H1 (cell line): ENCODE data around the gene RRAD. TPM values are rescaled to one million over a fixed set of nuclear protein-coding genes. Genes with fewer than 3 reads are reported as not detected.

Experiments used
- CTCF ChIA-PET: fragments of 300-600 bp; sonication (Branson Sonifier 250); formaldehyde crosslinking; loops from one replicate; lab custom pipeline; 2021; ENCODE audit not compliant: partially characterized antibody; lab: Charles Lee
- POLR2A ChIA-PET: fragments of 300-600 bp; sonication (Branson Sonifier 250); formaldehyde crosslinking; loops from one replicate; lab custom pipeline; 2021; ENCODE audit warnings: inconsistent platforms; ENCODE audit not compliant: partially characterized antibody; lab: Charles Lee
- DNase-seq, 2 experiments: peaks; one replicate each; pipeline versions ENCODE4 v3.0.0 to v3.0.0-alpha.2; 2010 to 2022; ENCODE audit warnings: low spot score in 2 of 2, low read depth in 1 of 2, mixed read lengths in 1 of 2
- FAIRE-seq: peaks from 2 replicates; lab custom pipeline; 2011; peaks lifted over from hg19 to GRCh38; lab: Jason Lieb, UNC
- H2AFZ ChIP-seq: 2 replicates; pipeline ENCODE4 v1.8.1; 2012; ENCODE audit warnings: low read length, inconsistent platforms
- H2AK5ac ChIP-seq: 2 replicates; pipeline ENCODE4 v1.6.1; 2013; ENCODE audit warnings: low read depth, low read length
- H2BK120ac ChIP-seq: replicated peaks from 2 replicates; pipeline ENCODE3; 2013; ENCODE audit warnings: low read depth, low read length, inconsistent platforms
- H2BK12ac ChIP-seq: 2 replicates; pipeline ENCODE4 v1.6.1; 2013; ENCODE audit warnings: low read depth, low read length
- H2BK15ac ChIP-seq: 2 replicates; pipeline ENCODE4 v1.6.1; 2013; ENCODE audit warnings: low read length
- H2BK20ac ChIP-seq: 2 replicates; pipeline ENCODE4 v1.6.1; 2013; ENCODE audit warnings: low read length
- H2BK5ac ChIP-seq: 2 replicates; pipeline ENCODE4 v1.6.1; 2013; ENCODE audit warnings: low read depth, low read length
- H3K14ac ChIP-seq: 2 replicates; pipeline ENCODE4 v1.6.1; 2013; ENCODE audit warnings: inconsistent platforms; ENCODE audit not compliant: insufficient read length
- H3K18ac ChIP-seq: 2 replicates; pipeline ENCODE4 v1.6.1; 2013; ENCODE audit warnings: low read length; ENCODE audit errors: extremely low read depth
- H3K23ac ChIP-seq: 2 replicates; pipeline ENCODE4 v1.6.1; 2013; ENCODE audit warnings: inconsistent platforms; ENCODE audit not compliant: insufficient read length
- H3K23me2 ChIP-seq: 2 replicates; pipeline ENCODE4 v1.6.1; 2013; ENCODE audit warnings: low read depth, low read length
- H3K27ac ChIP-seq: 2 replicates; pipeline ENCODE4 v1.6.1; 2011; ENCODE audit warnings: low read depth, low read length, inconsistent platforms
- H3K27me3 ChIP-seq, 4 experiments: replicated peaks in 1 of 4; 1 replicate in 1 of 4; 2 replicates in 3 of 4; pipeline versions ENCODE4 v1.6.1 to v1.8.1; 2011 to 2013; ENCODE audit warnings: low read length in 3 of 4, mild to moderate bottlenecking in 3 of 4, inconsistent platforms in 2 of 4, mixed read lengths in 2 of 4, moderate library complexity in 1 of 4; ENCODE audit not compliant: control insufficient read depth in 3 of 4, insufficient read depth in 3 of 4; ENCODE audit errors: extremely low read depth in 1 of 4
- H3K36me3 ChIP-seq, 4 experiments: 2 replicates each; pipeline versions ENCODE4 v1.6.1 to v1.8.1; 2011 to 2013; ENCODE audit warnings: mild to moderate bottlenecking in 4 of 4, low read length in 3 of 4, moderate library complexity in 2 of 4, control low read depth in 1 of 4, inconsistent platforms in 1 of 4; ENCODE audit not compliant: insufficient read depth in 4 of 4, control insufficient read depth in 2 of 4
- H3K4ac ChIP-seq: replicated peaks from 2 replicates; pipeline ENCODE3; 2013; ENCODE audit warnings: low read length, low read depth, mixed read lengths, inconsistent platforms; ENCODE audit not compliant: insufficient read length
- H3K4me1 ChIP-seq, 4 experiments: replicated peaks in 1 of 4; 1 replicate in 1 of 4; 2 replicates in 3 of 4; pipeline versions ENCODE4 v1.6.1 to v1.8.1; 2011 to 2013; ENCODE audit warnings: low read length in 3 of 4, inconsistent platforms in 2 of 4, mixed read lengths in 1 of 4; ENCODE audit not compliant: insufficient read depth in 4 of 4, control insufficient read depth in 3 of 4
- H3K4me2 ChIP-seq, 2 experiments: 2 replicates each; pipeline versions ENCODE4 v1.6.1 to v1.8.1; 2011 to 2013; ENCODE audit warnings: low read depth in 2 of 2, low read length in 2 of 2, control low read depth in 1 of 2, inconsistent platforms in 1 of 2, mild to moderate bottlenecking in 1 of 2; ENCODE audit not compliant: insufficient read depth in 1 of 2
- H3K4me3 ChIP-seq, 4 experiments: fragments of 200-600, 300-600 bp in 1 of 4; sonication (generic), shearing (Covaris generic), sonication (Bioruptor Twin) in 1 of 4; 2 replicates each; pipeline versions ENCODE4 v1.5.1 to v1.8.1; 2011 to 2016; ENCODE audit warnings: low read length in 4 of 4, low read depth in 3 of 4, control low read depth in 2 of 4, inconsistent platforms in 2 of 4, mild to moderate bottlenecking in 2 of 4, mixed read lengths in 1 of 4, moderate library complexity in 1 of 4; ENCODE audit not compliant: insufficient read depth in 2 of 4; ENCODE audit errors: extremely low read depth in 1 of 4
- H3K56ac ChIP-seq: replicated peaks from 2 replicates; pipeline ENCODE3; 2013; ENCODE audit warnings: low read depth, mild to moderate bottlenecking, mixed read lengths, low read length, inconsistent platforms; ENCODE audit not compliant: insufficient read length
- H3K79me1 ChIP-seq: 2 replicates; pipeline ENCODE4 v1.6.1; 2013; ENCODE audit warnings: low read depth, low read length, control low read depth
- H3K79me2 ChIP-seq, 2 experiments: 2 replicates each; pipeline versions ENCODE4 v1.6.1 to v1.8.1; 2012 to 2013; ENCODE audit warnings: low read length in 2 of 2, mild to moderate bottlenecking in 2 of 2, inconsistent platforms in 1 of 2; ENCODE audit not compliant: insufficient read depth in 2 of 2, control insufficient read depth in 1 of 2
- H3K9ac ChIP-seq, 4 experiments: replicated peaks in 1 of 4; 1 replicate in 1 of 4; 2 replicates in 3 of 4; pipeline versions ENCODE4 v1.6.1 to v1.8.1; 2011 to 2013; ENCODE audit warnings: low read depth in 3 of 4, low read length in 3 of 4, control low read depth in 2 of 4, mild to moderate bottlenecking in 2 of 4, moderate library complexity in 2 of 4, inconsistent platforms in 1 of 4; ENCODE audit errors: extremely low read depth in 1 of 4
- H3K9me3 ChIP-seq, 2 experiments: 2 replicates each; pipeline versions ENCODE4 v1.6.1 to v1.8.1; 2012 to 2013; ENCODE audit warnings: mild to moderate bottlenecking in 2 of 2, moderate library complexity in 2 of 2, control low read depth in 1 of 2, inconsistent platforms in 1 of 2, low read depth in 1 of 2, low read length in 1 of 2, mixed read lengths in 1 of 2; ENCODE audit not compliant: insufficient read depth in 2 of 2
- H4K20me1 ChIP-seq, 2 experiments: replicated peaks in 1 of 2; 2 replicates each; pipeline versions ENCODE3 to v1.8.1; 2011 to 2013; ENCODE audit warnings: inconsistent platforms in 2 of 2, low read length in 2 of 2, mild to moderate bottlenecking in 1 of 2; ENCODE audit not compliant: insufficient read depth in 2 of 2, control insufficient read depth in 1 of 2
- H4K5ac ChIP-seq: 2 replicates; pipeline ENCODE4 v1.6.1; 2013; ENCODE audit warnings: low read length, low read depth, mixed read lengths, inconsistent platforms; ENCODE audit not compliant: insufficient read length
- H4K8ac ChIP-seq: 2 replicates; pipeline ENCODE4 v1.8.0; 2013; ENCODE audit warnings: mild to moderate bottlenecking, moderate library complexity, low read length, inconsistent platforms; ENCODE audit not compliant: insufficient read depth; ENCODE audit errors: extremely low read depth
- H4K91ac ChIP-seq: replicated peaks from 2 replicates; pipeline ENCODE3; 2013; ENCODE audit warnings: low read length, mixed read lengths, inconsistent platforms; ENCODE audit not compliant: insufficient read length
- KDM5A ChIP-seq: fragments of 200-600 bp; IDR thresholded peaks from 2 replicates; pipeline ENCODE4 v1.7.1; 2012; ENCODE audit warnings: mild to moderate bottlenecking, low read length, inconsistent platforms, mixed read lengths
- POLR2A ChIP-seq, 2 experiments: IDR thresholded peaks; 1 replicate in 1 of 2; 2 replicates in 1 of 2; pipeline ENCODE4 v1.6.1; 2011; ENCODE audit warnings: low read depth in 2 of 2, low read length in 2 of 2, mild to moderate bottlenecking in 2 of 2; ENCODE audit errors: control extremely low read depth in 1 of 2
- POU5F1 ChIP-seq: IDR thresholded peaks from 2 replicates; pipeline ENCODE4 v1.6.1; 2011; ENCODE audit warnings: low read depth, mild to moderate bottlenecking, low read length, moderate library complexity
- RXRA ChIP-seq: IDR thresholded peaks from 2 replicates; pipeline ENCODE4 v1.6.1; 2011; ENCODE audit warnings: low read depth, mild to moderate bottlenecking, low read length, moderate library complexity; ENCODE audit not compliant: insufficient read depth
- SAP30 ChIP-seq: fragments of 300-600 bp; sonication (generic); IDR thresholded peaks from 2 replicates; pipeline ENCODE4 v1.7.1; 2012; ENCODE audit warnings: low read length, moderate library complexity, mild to moderate bottlenecking, inconsistent platforms; ENCODE audit not compliant: insufficient read depth, insufficient replicate concordance
- SIX5 ChIP-seq: IDR thresholded peaks from 2 replicates; pipeline ENCODE4 v1.6.1; 2011; ENCODE audit warnings: mild to moderate bottlenecking, low read depth, low read length
- TAF1 ChIP-seq: IDR thresholded peaks from 2 replicates; pipeline ENCODE4 v1.6.1; 2011; ENCODE audit warnings: mild to moderate bottlenecking, low read depth, low read length
- ZNF274 ChIP-seq: IDR thresholded peaks from 2 replicates; pipeline ENCODE4 v1.7.0; 2012; ENCODE audit warnings: low read length, borderline replicate concordance; ENCODE audit errors: extremely low read depth
- WGBS, 2 experiments: shearing (Covaris generic) in 1 of 2; methylation state at CpG; one replicate each; pipeline versions ENCODE4 v1.1.6 to v1.1.7; 2013 to 2015; ENCODE audit warnings: low lambda C conversion rate in 2 of 2, mixed read lengths in 2 of 2, inconsistent platforms in 1 of 2, low coverage in 1 of 2, missing lambda C conversion rate in 1 of 2; ENCODE audit not compliant: insufficient replicate concordance in 2 of 2, insufficient coverage in 1 of 2, insufficient read length in 1 of 2; ENCODE audit errors: extremely low coverage in 1 of 2, missing lambda C conversion rate in 1 of 2; 5-methylcytosine and 5-hydroxymethylcytosine counted together
- polyA plus RNA-seq, 7 experiments: library from polyadenylated mRNA; depleted of rRNA in 3 of 7; stranded (reverse) in 5 of 7; unstranded in 2 of 7; fragments of >200 nt in 5 of 7; fragments of 200-250 nt in 2 of 7; gene quantifications; 1 replicate in 5 of 7; 2 replicates in 1 of 7; 4 replicates in 1 of 7; pipeline versions ENCODE4 v1.2.1 to v1.2.3, GENCODE V29; 2011 to 2013; ENCODE audit warnings: missing spikeins in 2 of 7, mixed read lengths in 2 of 7
- total RNA-seq: library from RNA; stranded (reverse); fragmentation: NEBNext Ultra II Directional; extraction: Animal tissue kit (Norgen Biotek cat#: 25700); gene quantifications from 2 replicates; pipeline ENCODE4 v1.2.1, GENCODE V29; 2021
- TF ChIP-seq, protein P1 (sequence below): IDR thresholded peaks from 2 replicates; pipeline ENCODE4 v1.6.1; 2011; ENCODE audit warnings: low read length, improper control_type of control experiment
- TF ChIP-seq, protein P2 (sequence below): IDR thresholded peaks from 2 replicates; pipeline ENCODE4 v1.6.1; 2012; ENCODE audit warnings: inconsistent platforms

Gene RRAD
- total and polyA plus RNA-seq, 2 of the 8 experiments (the other 6 are each of a cell fraction or from before 2014, with no cell fraction given), result 0.17 TPM; not detected in 1

DNA sequence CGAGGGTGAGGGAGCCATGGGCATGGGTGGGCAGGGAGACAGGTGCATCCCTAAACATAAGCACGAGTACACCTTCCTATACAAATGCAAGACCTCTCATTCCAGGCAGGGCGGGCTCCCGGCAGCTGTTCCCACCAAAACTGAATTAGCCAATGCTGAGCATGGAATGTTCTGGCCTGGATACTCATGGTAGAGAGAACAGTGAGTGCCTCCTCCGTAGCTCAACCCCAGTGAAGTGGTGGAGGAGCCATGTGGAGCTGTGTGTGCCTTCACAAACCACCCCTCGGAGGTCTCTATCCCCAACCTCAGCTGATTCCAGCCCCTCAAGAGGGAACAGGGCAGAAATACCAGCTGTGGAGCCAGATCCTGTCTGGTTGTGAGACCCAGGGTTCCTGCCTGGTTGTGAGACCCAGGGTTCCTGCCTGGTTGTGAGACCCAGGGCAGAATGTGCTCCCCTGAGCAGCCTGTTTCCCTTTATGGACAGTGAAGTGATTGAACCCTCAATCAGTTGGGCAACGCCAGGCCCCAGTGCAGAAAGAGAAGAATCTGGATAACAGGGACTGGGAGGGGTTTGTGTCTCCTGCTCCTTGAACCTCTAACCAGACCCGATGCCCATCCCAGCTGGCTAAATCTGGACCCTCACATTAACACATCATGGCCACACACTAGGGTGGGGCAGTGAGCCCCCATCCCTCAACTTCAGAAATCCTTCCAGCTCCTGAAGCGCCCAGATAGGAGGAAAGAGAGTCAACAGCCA is 4.2 kb downstream of the RRAD start:
- DNase-seq (no peak), FAIRE-seq (no peak)
- H4K91ac ChIP-seq, result no peak overlapping the region
- no peak overlapping the region for H2BK120ac ChIP-seq
- H3K4me2 ChIP-seq, result no peak overlapping the region
- no peaks in the 10 kb centered on the region; a peak in 1 of 7 replicates for H3K4me1 ChIP-seq
- CTCF ChIA-PET, result interaction anchor here (27.5 kb wide), 1 partner anchor 22 kb away, joined by 1009 read pairs; the partner anchor contains the start of genes CDH16 and PDP2
- H2BK15ac ChIP-seq, result no peak overlapping the region
- no peak overlapping the region for H2BK12ac ChIP-seq
- no peak overlapping the region for H4K5ac ChIP-seq
- no peak overlapping the region for H4K8ac ChIP-seq
- H2BK20ac ChIP-seq, result no peak overlapping the region
- WGBS, 2 experiments, result 90% methylated on average over 8 of the region's 9 CpGs; no CpG with 5 or more reads in 1 of the 2 experiments
- no peak overlapping the region for H2AK5ac ChIP-seq
- no peaks in the 10 kb centered on the region for H3K9me3 ChIP-seq
- H3K23me2 ChIP-seq, result peaks cover 4% of the 10 kb centered on the region; the same call in 1 of the 2 replicates
- H2BK5ac ChIP-seq, result no peak overlapping the region
- no peak overlapping the region for H2AFZ ChIP-seq
- no peak overlapping the region for H3K4ac ChIP-seq
- no peak overlapping the region for H3K18ac ChIP-seq
- peaks cover 14 to 32% (median 26%) of the 10 kb centered on the region in 4 experiments; a peak in 6 of 7 replicates for H3K27me3 ChIP-seq
- no peak overlapping the region for H3K9ac ChIP-seq
- no peak overlapping the region for H3K56ac ChIP-seq
- peaks cover 2% of the 10 kb centered on the region; the same call in 1 of the 2 replicates for H3K79me1 ChIP-seq
- POLR2A ChIA-PET, result interaction anchor here (1.8 kb wide), 1 partner anchor 10 kb away, joined by 4 read pairs; no protein-coding TSS in a partner anchor
- no peaks in the 10 kb centered on the region for H3K79me2 ChIP-seq
- no peak overlapping the region for H3K23ac ChIP-seq
- no peak overlapping the region for H3K27ac ChIP-seq
- peaks cover 0 to 2% of the 10 kb centered on the region in 2 experiments for H4K20me1 ChIP-seq
- H3K36me3 ChIP-seq, result no peaks in the 10 kb centered on the region
- H3K4me3 ChIP-seq, result no peak overlapping the region
- no peak overlapping the region for H3K14ac ChIP-seq
- no peak for TF ChIP-seq SAP30
- no peak for TF ChIP-seq KDM5A
- TF ChIP-seq, protein P1, sequence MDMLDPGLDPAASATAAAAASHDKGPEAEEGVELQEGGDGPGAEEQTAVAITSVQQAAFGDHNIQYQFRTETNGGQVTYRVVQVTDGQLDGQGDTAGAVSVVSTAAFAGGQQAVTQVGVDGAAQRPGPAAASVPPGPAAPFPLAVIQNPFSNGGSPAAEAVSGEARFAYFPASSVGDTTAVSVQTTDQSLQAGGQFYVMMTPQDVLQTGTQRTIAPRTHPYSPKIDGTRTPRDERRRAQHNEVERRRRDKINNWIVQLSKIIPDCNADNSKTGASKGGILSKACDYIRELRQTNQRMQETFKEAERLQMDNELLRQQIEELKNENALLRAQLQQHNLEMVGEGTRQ, result no peak
- no peak for TF ChIP-seq POLR2A (IDR thresholded peaks at IDR 0.05; ENCODE audit: control extremely low read depth in 1 of 2, low read depth in 2 of 2, low read length in 2 of 2)
- TF ChIP-seq RXRA, result no peak
- TF ChIP-seq POU5F1, result no peak
- TF ChIP-seq, protein P2, sequence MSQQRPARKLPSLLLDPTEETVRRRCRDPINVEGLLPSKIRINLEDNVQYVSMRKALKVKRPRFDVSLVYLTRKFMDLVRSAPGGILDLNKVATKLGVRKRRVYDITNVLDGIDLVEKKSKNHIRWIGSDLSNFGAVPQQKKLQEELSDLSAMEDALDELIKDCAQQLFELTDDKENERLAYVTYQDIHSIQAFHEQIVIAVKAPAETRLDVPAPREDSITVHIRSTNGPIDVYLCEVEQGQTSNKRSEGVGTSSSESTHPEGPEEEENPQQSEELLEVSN, result no peak
- TF ChIP-seq TAF1, result no peak
- no peak for TF ChIP-seq SIX5
- no peak for TF ChIP-seq ZNF274
